Activated CD4-positive, alpha-beta T cell treated with anti-CD3 and anti-CD28 coated beads, Interleukin-2, amount 10 ng/mL, durations not matched to agents 24 days and 14 days (primary cell): ENCODE measurements around the gene AMH. TPM values are rescaled to one million over a fixed set of nuclear protein-coding genes. Genes with fewer than 3 reads are reported as not detected.

ENCODE experiments used
- DNase-seq: peaks from one replicate; pipeline ENCODE4 v3.0.0; 2022
- H3K27ac Mint-ChIP-seq: one replicate; pipeline ENCODE4 v1.8.0; 2022; ENCODE audit warnings: mild to moderate bottlenecking, mixed read lengths
- H3K27me3 Mint-ChIP-seq: one replicate; pipeline ENCODE4 v1.8.0; 2022; ENCODE audit warnings: mixed read lengths
- H3K36me3 Mint-ChIP-seq: one replicate; pipeline ENCODE4 v1.8.0; 2022; ENCODE audit warnings: low read depth, mild to moderate bottlenecking, mixed read lengths
- H3K4me1 Mint-ChIP-seq: one replicate; pipeline ENCODE4 v1.8.0; 2021; ENCODE audit warnings: mixed read lengths
- H3K4me3 Mint-ChIP-seq: one replicate; pipeline ENCODE4 v1.8.0; 2022; ENCODE audit warnings: mild to moderate bottlenecking, moderate library complexity, mixed read lengths
- H3K9me3 Mint-ChIP-seq: one replicate; pipeline ENCODE4 v1.8.0; 2021; ENCODE audit warnings: mixed read lengths
- intact Hi-C: fragments of 100-400 bp; cut with micrococcal nuclease; formaldehyde crosslinking; loops from one replicate; pipeline ENCODE4 v1.15.1; 2023
- total RNA-seq: library from RNA; stranded (reverse); gene quantifications from 2 replicates; pipeline ENCODE4 v1.2.3, GENCODE V29; 2022

The AMH gene
- total RNA-seq, 1 donor from 2014 or later: 4.0 TPM

- Mint-ChIP-seq H3K27ac (no peak overlapping the region), H3K4me1 (peaks cover 2% of the 10 kb centered on the region), H3K36me3 (peaks cover 45% of the 10 kb centered on the region), H3K9me3 (no peaks in the 10 kb centered on the region), H3K4me3 (no peak overlapping the region), H3K27me3 (no peaks in the 10 kb centered on the region)
- intact Hi-C loops: no loop called here
- no peak for DNase-seq
Measured at GRCh38 chr19:2226840-2227360, 22.2 kb upstream of the AMH start.

GRCh38 chr19:2227415-2228156 is 21.5 kb upstream of the AMH start:
- H3K27me3 Mint-ChIP-seq: no peaks in the 10 kb centered on the region
- no peaks in the 10 kb centered on the region for H3K9me3 Mint-ChIP-seq
- intact Hi-C loops: no loop called here
- peaks cover 2% of the 10 kb centered on the region for H3K4me1 Mint-ChIP-seq
- no peak for DNase-seq
- H3K36me3 Mint-ChIP-seq: peaks cover 44% of the 10 kb centered on the region
- H3K4me3 Mint-ChIP-seq: no peak overlapping the region
- H3K27ac Mint-ChIP-seq: no peak overlapping the region

- Mint-ChIP-seq H3K4me1 (peaks cover 2% of the 10 kb centered on the region), H3K36me3 (peaks cover 48% of the 10 kb centered on the region), H3K4me3 (no peak overlapping the region), H3K9me3 (no peaks in the 10 kb centered on the region), H3K27ac (no peak overlapping the region), H3K27me3 (no peaks in the 10 kb centered on the region)
- no peak for DNase-seq
- intact Hi-C loops: no loop called here
Measured at GRCh38 chr19:2228157-2229030, 20.7 kb upstream of the AMH start.

DNA sequence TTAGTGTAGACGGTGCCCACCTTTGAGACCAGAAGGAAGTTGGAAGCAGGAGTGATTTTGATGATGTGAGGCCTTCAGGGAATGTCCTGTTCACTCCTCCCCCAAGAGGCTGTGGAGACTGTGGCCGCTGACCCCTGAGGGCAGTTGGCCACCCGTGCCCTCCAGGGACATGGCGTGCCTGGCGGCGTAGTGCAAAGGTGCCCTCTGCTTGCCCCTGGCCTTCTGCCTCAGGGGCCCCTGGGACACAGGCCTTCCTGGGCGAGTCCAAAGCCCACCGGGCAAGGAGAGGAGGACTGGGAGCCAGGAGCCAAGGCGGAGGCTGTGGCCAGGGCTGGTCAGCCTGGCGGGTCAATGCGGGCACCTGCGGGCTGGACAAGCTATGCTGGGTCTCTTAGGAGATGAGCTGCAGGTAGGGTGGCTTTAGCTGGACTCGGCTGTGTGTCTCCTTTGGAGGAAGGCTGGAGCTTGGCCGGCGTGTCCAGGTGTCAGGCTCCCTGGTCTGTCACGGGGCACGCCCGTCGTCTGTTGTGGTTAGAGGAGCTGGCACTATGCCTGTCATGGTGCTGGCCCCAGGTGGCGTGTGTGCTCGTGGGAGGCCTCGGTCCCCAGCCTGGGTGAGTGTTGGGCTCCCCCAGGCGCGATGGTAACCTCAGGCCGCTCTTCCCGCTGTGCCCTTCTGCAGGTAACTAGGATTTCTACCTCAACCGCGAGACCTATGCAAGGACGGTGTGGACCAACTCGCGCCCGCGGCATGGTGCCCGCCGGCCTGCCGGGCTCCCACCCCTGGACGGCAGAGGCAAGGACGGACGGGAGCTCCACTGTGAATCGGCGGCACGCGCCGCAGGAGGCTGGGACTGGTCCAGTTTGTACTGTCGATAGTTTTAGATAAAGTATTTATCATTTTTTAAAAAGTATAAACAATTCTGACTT is 19.8 kb upstream of the AMH start:
- no peak overlapping the region for H3K27ac Mint-ChIP-seq
- H3K27me3 Mint-ChIP-seq: no peaks in the 10 kb centered on the region
- no peak for DNase-seq
- intact Hi-C loops: no loop called here
- peaks cover 48% of the 10 kb centered on the region for H3K36me3 Mint-ChIP-seq
- no peak overlapping the region for H3K4me3 Mint-ChIP-seq
- peaks cover 4% of the 10 kb centered on the region for H3K4me1 Mint-ChIP-seq
- H3K9me3 Mint-ChIP-seq: no peaks in the 10 kb centered on the region

GRCh38 chr19:2230033-2230531 is 19.0 kb upstream of the AMH start:
- peaks cover 45% of the 10 kb centered on the region for H3K36me3 Mint-ChIP-seq
- intact Hi-C loops: no loop called here

GRCh38 chr19:2230807-2231533 is 18.2 kb upstream of the AMH start:
- H3K27me3 Mint-ChIP-seq: no peaks in the 10 kb centered on the region
- intact Hi-C loops: no loop called here
- no peak overlapping the region for H3K27ac Mint-ChIP-seq
- H3K36me3 Mint-ChIP-seq: peaks cover 42% of the 10 kb centered on the region
- no peaks in the 10 kb centered on the region for H3K9me3 Mint-ChIP-seq
- peaks cover 12% of the 10 kb centered on the region for H3K4me1 Mint-ChIP-seq
- no peak overlapping the region for H3K4me3 Mint-ChIP-seq
- no peak for DNase-seq

More at GRCh38 chr19:2230033-2230531, 19.0 kb upstream of the AMH start:
- Mint-ChIP-seq H3K9me3 (no peaks in the 10 kb centered on the region), H3K4me3 (no peak overlapping the region), H3K27me3 (no peaks in the 10 kb centered on the region), H3K27ac (peak overlapping the region; percentile 8), H3K4me1 (peaks cover 9% of the 10 kb centered on the region)
- DNase-seq: no peak

- no peak for DNase-seq
- Mint-ChIP-seq H3K27me3 (peaks cover 2% of the 10 kb centered on the region), H3K36me3 (peaks cover 47% of the 10 kb centered on the region), H3K4me3 (no peak overlapping the region), H3K9me3 (no peaks in the 10 kb centered on the region), H3K4me1 (peaks cover 18% of the 10 kb centered on the region), H3K27ac (peak overlapping the region; percentile 15)
- intact Hi-C loops: no loop called here
Measured at GRCh38 chr19:2231621-2232221, 17.4 kb upstream of the AMH start.

DNA sequence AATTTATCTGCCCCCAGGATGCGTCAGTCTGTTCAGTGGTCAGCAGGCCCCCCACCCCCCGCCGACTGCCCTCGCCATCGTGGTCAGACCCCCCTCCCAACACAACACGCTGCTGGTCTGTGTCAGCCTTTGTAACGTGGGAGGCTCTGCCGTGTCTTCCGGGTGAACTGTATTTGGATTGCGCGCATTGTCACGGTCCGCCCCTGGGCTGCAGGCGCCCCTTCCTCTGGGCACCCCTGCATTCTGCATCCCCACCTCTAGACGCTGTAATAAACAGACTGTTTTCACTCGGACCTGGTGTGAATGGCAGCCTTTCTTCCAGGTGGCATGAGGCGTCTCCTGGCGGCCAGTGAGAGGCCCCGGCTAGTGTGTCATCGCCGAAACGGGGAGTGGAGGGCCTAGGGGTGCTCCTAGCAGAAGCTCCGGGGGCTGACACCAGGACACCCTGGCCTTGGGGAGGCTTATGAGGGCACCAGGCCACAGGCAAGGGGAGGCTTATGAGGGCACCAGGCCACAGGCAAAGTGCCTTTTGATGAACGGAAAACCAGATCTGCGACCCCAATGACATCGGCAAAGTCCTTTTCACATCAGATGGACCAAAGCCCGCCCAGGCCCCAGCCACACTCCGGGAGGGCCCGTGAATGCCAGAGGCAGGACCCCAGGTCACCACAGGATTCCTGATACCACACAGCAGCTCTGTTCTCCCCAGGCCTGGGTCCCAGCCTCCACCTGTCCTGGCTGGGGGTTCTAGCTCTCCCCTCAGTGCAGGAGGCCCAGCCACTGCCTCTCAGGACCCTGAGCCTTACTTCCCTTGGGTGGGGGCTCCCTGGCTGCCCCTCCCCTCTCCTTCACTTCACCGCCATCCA is 16.6 kb upstream of the AMH start:
- Mint-ChIP-seq H3K9me3 (no peaks in the 10 kb centered on the region), H3K27me3 (peaks cover 2% of the 10 kb centered on the region), H3K4me1 (peaks cover 19% of the 10 kb centered on the region), H3K36me3 (peaks cover 48% of the 10 kb centered on the region), H3K4me3 (no peak overlapping the region), H3K27ac (peak overlapping the region; percentile 1)
- no peak for DNase-seq
- intact Hi-C loops: no loop called here

GRCh38 chr19:2233601-2234280 is 15.4 kb upstream of the AMH start:
- peaks cover 55% of the 10 kb centered on the region for H3K36me3 Mint-ChIP-seq
- H3K27me3 Mint-ChIP-seq: peaks cover 2% of the 10 kb centered on the region
- H3K27ac Mint-ChIP-seq: no peak overlapping the region
- peak overlapping the region; percentile 2 for H3K4me3 Mint-ChIP-seq
- intact Hi-C loops: no loop called here
- no peaks in the 10 kb centered on the region for H3K9me3 Mint-ChIP-seq
- DNase-seq: no peak
- peaks cover 31% of the 10 kb centered on the region for H3K4me1 Mint-ChIP-seq

- no peaks in the 10 kb centered on the region for H3K9me3 Mint-ChIP-seq
- H3K4me1 Mint-ChIP-seq: peaks cover 40% of the 10 kb centered on the region
- DNase-seq: no peak
- H3K4me3 Mint-ChIP-seq: peak overlapping the region; percentile 100
- peaks cover 2% of the 10 kb centered on the region for H3K27me3 Mint-ChIP-seq
- peaks cover 53% of the 10 kb centered on the region for H3K36me3 Mint-ChIP-seq
- peak overlapping the region; percentile 94 for H3K27ac Mint-ChIP-seq
- intact Hi-C loops: loop anchor here (5.0 kb wide), 1 partner anchor 68 kb away; no protein-coding TSS in a partner anchor
Measured at GRCh38 chr19:2234996-2235380, 14.1 kb upstream of the AMH start.

GRCh38 chr19:2235381-2236063 is 13.6 kb upstream of the AMH start:
- no peak for DNase-seq
- H3K9me3 Mint-ChIP-seq: no peaks in the 10 kb centered on the region
- peaks cover 54% of the 10 kb centered on the region for H3K36me3 Mint-ChIP-seq
- peaks cover 45% of the 10 kb centered on the region for H3K4me1 Mint-ChIP-seq
- H3K4me3 Mint-ChIP-seq: peak overlapping the region; percentile 100
- peak overlapping the region; percentile 94 for H3K27ac Mint-ChIP-seq
- intact Hi-C loops: loop anchor here (1.0 to 5.0 kb wide), 6 partner anchors 34 to 156 kb away; partner anchors contain the start of gene AP3D1
- peaks cover 2% of the 10 kb centered on the region for H3K27me3 Mint-ChIP-seq
